Activated T-helper 2 cell treated with anti-CD3 and anti-CD28 coated beads, Interferon-gamma antibody, Interleukin-2, Interleukin-4, amounts not matched to agents 10 μg/mL and 5 μg/mL and 100 μg/mL, durations not matched to agents 14 hours and 24 hours and 36 hours (primary cell): ENCODE data around the gene BAIAP2. TPM values are rescaled to one million over a fixed set of nuclear protein-coding genes. Genes with fewer than 3 reads are reported as not detected.

Experiments used
- DNase-seq: peaks from one replicate; pipeline ENCODE4 v3.0.0; 2021; ENCODE audit warnings: low spot score
- H3K27ac Mint-ChIP-seq: one replicate; pipeline ENCODE4 v1.8.0; 2021; ENCODE audit warnings: mixed read lengths
- H3K27me3 Mint-ChIP-seq: one replicate; pipeline ENCODE4 v1.8.0; 2021; ENCODE audit warnings: low read depth, mixed read lengths
- H3K36me3 Mint-ChIP-seq: one replicate; pipeline ENCODE4 v1.8.0; 2021; ENCODE audit warnings: low read depth, mixed read lengths
- H3K4me1 Mint-ChIP-seq: one replicate; pipeline ENCODE4 v1.8.0; 2021; ENCODE audit warnings: low read depth, mixed read lengths
- H3K4me3 Mint-ChIP-seq: one replicate; pipeline ENCODE4 v1.8.0; 2021; ENCODE audit warnings: low read depth, mild to moderate bottlenecking, moderate library complexity, mixed read lengths
- H3K9me3 Mint-ChIP-seq: one replicate; pipeline ENCODE4 v1.8.0; 2021; ENCODE audit warnings: mixed read lengths
- intact Hi-C: fragments of 100-400 bp; cut with micrococcal nuclease; formaldehyde crosslinking; loops from one replicate; pipeline ENCODE4 v1.15.1; 2023
- total RNA-seq: library from RNA; stranded (reverse); gene quantifications from 2 replicates; pipeline ENCODE4 v1.2.3, GENCODE V29; 2022

BAIAP2 gene
- total RNA-seq, 1 donor from 2014 or later: 5.3 TPM

- H3K27ac Mint-ChIP-seq: no peak overlapping the region
- H3K4me3 Mint-ChIP-seq: no peak overlapping the region
- H3K36me3 Mint-ChIP-seq: no peaks in the 10 kb centered on the region
- DNase-seq: no peak
- intact Hi-C loops: no loop called here
- H3K9me3 Mint-ChIP-seq: no peaks in the 10 kb centered on the region
- no peaks in the 10 kb centered on the region for H3K27me3 Mint-ChIP-seq
- H3K4me1 Mint-ChIP-seq: peaks cover 3% of the 10 kb centered on the region
Observed at GRCh38 chr17:81108220-81108619, 73.3 kb downstream of the BAIAP2 start.

- H3K4me3 Mint-ChIP-seq: no peak overlapping the region
- intact Hi-C loops: no loop called here
- H3K9me3 Mint-ChIP-seq: no peaks in the 10 kb centered on the region
- H3K4me1 Mint-ChIP-seq: peaks cover 3% of the 10 kb centered on the region
- no peaks in the 10 kb centered on the region for H3K27me3 Mint-ChIP-seq
- H3K27ac Mint-ChIP-seq: no peak overlapping the region
- DNase-seq: no peak
- H3K36me3 Mint-ChIP-seq: no peaks in the 10 kb centered on the region
Observed at GRCh38 chr17:81109957-81110356, 75.0 kb downstream of the BAIAP2 start.

GRCh38 chr17:81110488-81111040 lies 75.6 kb downstream of the BAIAP2 start:
- Mint-ChIP-seq H3K27me3 (no peaks in the 10 kb centered on the region), H3K9me3 (no peaks in the 10 kb centered on the region), H3K4me1 (peaks cover 3% of the 10 kb centered on the region), H3K27ac (no peak overlapping the region), H3K36me3 (no peaks in the 10 kb centered on the region), H3K4me3 (no peak overlapping the region)
- intact Hi-C loops: no loop called here
- no peak for DNase-seq

- Mint-ChIP-seq H3K9me3 (no peaks in the 10 kb centered on the region), H3K4me3 (no peak overlapping the region), H3K4me1 (peaks cover 3% of the 10 kb centered on the region), H3K27me3 (no peaks in the 10 kb centered on the region), H3K36me3 (no peaks in the 10 kb centered on the region), H3K27ac (no peak overlapping the region)
- DNase-seq: no peak
- intact Hi-C loops: no loop called here
Observed at GRCh38 chr17:81111066-81111465, 76.1 kb downstream of the BAIAP2 start.

GRCh38 chr17:81112450-81112849 lies 77.5 kb downstream of the BAIAP2 start:
- H3K27ac Mint-ChIP-seq: no peak overlapping the region

GRCh38 chr17:81113158-81113724 lies 78.3 kb downstream of the BAIAP2 start:
- no peaks in the 10 kb centered on the region for H3K9me3 Mint-ChIP-seq
- H3K27me3 Mint-ChIP-seq: no peaks in the 10 kb centered on the region
- no peak overlapping the region for H3K4me3 Mint-ChIP-seq
- H3K36me3 Mint-ChIP-seq: no peaks in the 10 kb centered on the region
- no peak overlapping the region for H3K27ac Mint-ChIP-seq
- intact Hi-C loops: no loop called here
- DNase-seq: no peak
- H3K4me1 Mint-ChIP-seq: peaks cover 3% of the 10 kb centered on the region

More at GRCh38 chr17:81112450-81112849, 77.5 kb downstream of the BAIAP2 start:
- intact Hi-C loops: no loop called here
- Mint-ChIP-seq H3K9me3 (no peaks in the 10 kb centered on the region), H3K4me1 (peaks cover 3% of the 10 kb centered on the region), H3K36me3 (no peaks in the 10 kb centered on the region), H3K4me3 (no peak overlapping the region), H3K27me3 (no peaks in the 10 kb centered on the region)
- no peak for DNase-seq

GRCh38 chr17:81114351-81115093 lies 79.6 kb downstream of the BAIAP2 start:
- intact Hi-C loops: no loop called here

GRCh38 chr17:81115219-81115618 lies 80.3 kb downstream of the BAIAP2 start:
- DNase-seq: no peak
- intact Hi-C loops: no loop called here
- no peaks in the 10 kb centered on the region for H3K27me3 Mint-ChIP-seq

More at GRCh38 chr17:81114351-81115093, 79.6 kb downstream of the BAIAP2 start:
- Mint-ChIP-seq H3K27me3 (no peaks in the 10 kb centered on the region), H3K9me3 (no peaks in the 10 kb centered on the region), H3K4me1 (peaks cover 7% of the 10 kb centered on the region), H3K36me3 (no peaks in the 10 kb centered on the region), H3K4me3 (no peak overlapping the region), H3K27ac (no peak overlapping the region)
- no peak for DNase-seq

GRCh38 chr17:81115749-81116464 lies 81.0 kb downstream of the BAIAP2 start:
- Mint-ChIP-seq H3K36me3 (no peaks in the 10 kb centered on the region), H3K4me1 (peaks cover 4% of the 10 kb centered on the region), H3K27ac (no peak overlapping the region), H3K27me3 (no peaks in the 10 kb centered on the region), H3K9me3 (no peaks in the 10 kb centered on the region), H3K4me3 (no peak overlapping the region)
- DNase-seq: no peak
- intact Hi-C loops: no loop called here

More at GRCh38 chr17:81115219-81115618, 80.3 kb downstream of the BAIAP2 start:
- Mint-ChIP-seq H3K27ac (no peak overlapping the region), H3K4me3 (no peak overlapping the region), H3K36me3 (no peaks in the 10 kb centered on the region), H3K9me3 (no peaks in the 10 kb centered on the region), H3K4me1 (peaks cover 4% of the 10 kb centered on the region)

- Mint-ChIP-seq H3K36me3 (no peaks in the 10 kb centered on the region), H3K4me1 (peaks cover 4% of the 10 kb centered on the region), H3K27ac (no peak overlapping the region), H3K27me3 (no peaks in the 10 kb centered on the region), H3K4me3 (no peak overlapping the region), H3K9me3 (no peaks in the 10 kb centered on the region)
- DNase-seq: no peak
- intact Hi-C loops: no loop called here
Observed at GRCh38 chr17:81116704-81117103, 81.8 kb downstream of the BAIAP2 start.

GRCh38 chr17:81117672-81118198 lies 82.8 kb downstream of the BAIAP2 start:
- Mint-ChIP-seq H3K4me1 (peaks cover 4% of the 10 kb centered on the region), H3K27ac (no peak overlapping the region), H3K36me3 (no peaks in the 10 kb centered on the region), H3K4me3 (no peak overlapping the region), H3K9me3 (no peaks in the 10 kb centered on the region), H3K27me3 (no peaks in the 10 kb centered on the region)
- no peak for DNase-seq
- intact Hi-C loops: no loop called here

- intact Hi-C loops: no loop called here
- peak overlapping the region; percentile 55 for H3K4me3 Mint-ChIP-seq
- H3K36me3 Mint-ChIP-seq: no peaks in the 10 kb centered on the region
- H3K27me3 Mint-ChIP-seq: no peaks in the 10 kb centered on the region
- H3K4me1 Mint-ChIP-seq: peaks cover 4% of the 10 kb centered on the region
- peak overlapping the region; percentile 52 for H3K27ac Mint-ChIP-seq
- no peak for DNase-seq
- H3K9me3 Mint-ChIP-seq: no peaks in the 10 kb centered on the region
Observed at GRCh38 chr17:81118308-81119221, 83.6 kb downstream of the BAIAP2 start.
